EL (cell line): ENCODE results near the gene BDH1.
"Not testable (repeated sequence)": the region's sequence is repeated elsewhere in the genome, so short reads cannot be mapped to it uniquely, and the experiment has no call there.

ENCODE experiments used
- DNase-seq: peaks from one replicate; pipeline ENCODE4 v3.0.0-alpha.2; 2016

BDH1 gene

DNA sequence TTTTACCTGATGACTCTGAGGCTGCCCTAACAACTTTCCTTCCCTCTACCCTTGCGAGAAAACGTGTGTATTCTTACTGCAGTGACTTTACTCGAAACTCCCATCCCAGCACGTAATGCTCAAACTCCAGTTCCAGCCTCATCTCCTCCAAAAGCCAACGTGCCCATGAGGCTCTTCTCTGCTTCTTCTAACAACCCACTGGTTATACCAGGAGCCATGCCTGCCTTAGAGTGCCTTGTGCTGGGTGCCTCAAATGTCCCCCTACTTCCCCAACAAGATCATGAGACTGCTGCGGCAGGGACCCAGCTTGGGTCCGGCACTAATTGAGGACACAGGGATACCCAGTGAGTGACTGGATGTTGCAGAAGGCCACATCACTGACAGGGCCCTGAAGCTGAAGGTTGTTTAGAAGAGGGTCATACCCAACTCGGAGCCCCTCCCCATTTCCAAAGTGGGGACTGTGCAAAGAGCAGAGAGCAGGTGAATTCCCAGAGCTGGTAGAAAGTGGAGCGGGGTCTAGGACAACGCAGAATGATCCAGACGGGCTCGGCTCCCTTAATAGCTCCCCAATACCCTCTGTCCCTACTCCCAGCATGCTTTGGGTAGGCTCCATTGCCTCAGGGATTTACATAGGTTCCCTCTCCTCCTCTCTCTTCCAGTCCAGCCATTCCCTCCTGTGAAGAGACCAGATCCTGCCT, 71.4 kb downstream of the BDH1 start:
- DNase-seq, result no peak

DNA sequence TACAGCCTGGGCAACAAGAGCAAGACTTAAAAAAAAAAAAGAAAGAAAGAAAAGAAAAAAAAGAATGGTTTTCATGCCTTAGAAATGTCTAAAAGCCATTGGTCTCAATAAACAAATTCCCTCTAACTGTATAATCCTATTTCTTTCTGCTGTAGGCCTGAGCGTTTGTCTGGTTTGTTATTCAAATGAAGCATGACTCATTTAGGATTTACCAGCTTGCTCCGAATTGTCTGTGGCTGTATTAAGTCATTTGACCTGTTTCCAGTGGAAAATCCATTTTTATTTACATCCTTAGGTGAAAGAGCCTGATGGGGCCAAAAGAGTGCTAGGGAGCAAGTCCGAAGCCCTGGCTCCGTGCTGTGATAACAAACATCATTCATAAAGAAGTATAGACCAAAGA, 73.8 kb downstream of the BDH1 start:
- peak; percentile 45 for DNase-seq

DNA sequence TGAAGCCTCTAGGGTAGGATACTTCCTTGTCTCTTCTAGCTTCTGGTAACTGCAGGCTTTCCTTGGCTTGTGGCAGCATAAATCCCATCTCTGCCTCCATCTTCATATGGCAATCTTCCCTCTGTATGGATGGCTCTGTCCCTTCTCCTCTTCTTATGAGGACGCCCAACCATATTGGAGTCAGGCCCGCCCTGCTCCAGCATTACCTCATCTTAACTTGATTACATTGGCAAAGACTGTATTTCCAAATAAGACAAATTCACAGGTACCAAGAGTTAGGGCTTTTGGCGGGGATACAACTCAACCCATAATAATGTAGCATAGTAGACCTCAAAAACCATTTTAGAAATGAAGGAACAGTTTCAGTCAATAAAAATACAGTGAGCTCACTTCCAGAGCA, 75.4 kb downstream of the BDH1 start:
- no peak for DNase-seq

DNA sequence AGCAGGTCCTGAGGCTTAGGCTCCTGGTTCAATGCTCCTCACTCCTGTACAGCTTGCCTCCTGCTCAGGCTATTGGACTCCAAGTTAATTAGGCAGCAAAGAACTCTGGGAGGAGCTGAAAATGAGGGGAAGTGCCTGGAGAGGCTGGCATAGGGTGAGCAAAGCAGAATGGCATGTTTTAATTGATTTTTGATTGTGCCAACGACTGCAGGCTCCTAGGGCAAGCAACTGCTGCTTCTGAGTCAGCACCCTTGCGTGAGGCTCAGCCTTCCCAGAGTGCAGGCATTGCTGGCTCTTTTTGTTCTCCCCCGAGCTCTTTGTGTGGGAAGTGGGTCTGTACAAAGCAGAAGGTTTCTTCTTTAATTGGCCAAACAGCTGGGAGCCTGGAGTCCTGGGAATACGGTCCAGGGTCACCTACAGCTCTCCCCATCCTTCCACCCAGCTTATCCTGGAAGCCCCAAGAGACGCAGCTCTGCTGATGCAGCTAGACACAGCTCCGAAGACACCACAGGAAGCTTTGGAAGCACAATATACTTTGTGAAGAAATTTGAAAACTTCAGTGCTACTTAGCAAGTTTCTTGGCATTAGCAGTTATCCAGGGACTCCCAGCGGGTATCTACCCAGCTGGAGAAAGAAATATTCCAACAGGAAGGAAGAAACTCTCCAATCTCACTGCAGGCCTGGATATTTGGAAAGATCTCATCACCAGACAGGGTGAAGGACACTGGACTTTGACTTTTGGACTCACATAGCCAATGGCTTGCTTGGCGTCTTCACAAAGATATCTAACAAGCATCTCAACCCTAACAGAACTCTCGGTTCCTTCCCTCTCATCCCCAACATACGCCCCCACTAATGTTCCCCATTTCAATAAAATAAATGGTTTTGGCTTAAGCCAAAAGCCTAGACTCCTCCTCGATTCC, 76.8 kb downstream of the BDH1 start:
- peak; percentile 84 for DNase-seq

DNA sequence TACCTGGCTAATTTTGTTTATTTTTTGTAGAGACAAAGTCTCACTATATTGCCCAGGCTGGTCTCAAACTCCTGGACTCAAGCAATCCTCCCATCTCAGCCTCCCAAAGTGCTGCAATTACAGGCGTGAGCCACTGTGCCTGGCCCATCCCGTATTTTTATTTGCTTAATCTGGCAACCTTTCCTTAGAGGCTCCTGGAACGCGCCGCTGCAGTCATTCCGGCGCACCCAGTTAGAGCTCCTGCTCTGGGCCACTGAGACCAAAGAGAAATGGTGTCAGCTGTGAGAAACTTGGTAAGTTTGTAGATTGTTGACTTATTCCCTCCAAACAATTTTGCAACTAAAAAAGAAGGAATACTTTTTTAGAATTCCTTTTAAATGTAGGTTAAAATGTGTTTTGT, 78.0 kb downstream of the BDH1 start:
- not testable (repeated sequence) for DNase-seq

DNA sequence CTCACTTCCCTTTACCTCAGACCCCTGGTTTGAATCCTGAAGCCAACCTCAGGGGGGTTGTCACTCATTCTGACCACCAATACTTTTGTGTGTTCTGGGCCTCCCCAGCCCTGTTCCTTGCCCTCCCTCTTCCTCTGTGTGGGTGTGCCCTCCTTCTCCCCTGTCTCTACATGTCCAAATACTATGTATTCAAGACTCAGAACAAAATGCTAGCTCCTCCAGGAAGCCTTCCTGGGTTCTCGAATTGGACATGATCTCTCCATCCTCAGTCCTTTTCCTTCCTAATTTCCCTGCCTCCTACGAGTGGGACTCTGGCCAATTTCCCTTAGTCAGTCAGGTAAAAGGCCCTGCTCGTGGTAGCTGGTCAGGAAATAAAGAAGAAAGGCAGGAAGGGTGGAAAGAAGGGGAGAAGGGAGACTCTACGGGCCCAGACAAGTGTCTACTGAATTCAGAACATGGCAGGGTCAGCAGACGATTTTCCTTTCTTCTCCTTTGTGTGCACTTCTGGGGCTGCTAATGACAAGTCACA, 79.7 kb downstream of the BDH1 start:
- DNase-seq, result no peak

DNA sequence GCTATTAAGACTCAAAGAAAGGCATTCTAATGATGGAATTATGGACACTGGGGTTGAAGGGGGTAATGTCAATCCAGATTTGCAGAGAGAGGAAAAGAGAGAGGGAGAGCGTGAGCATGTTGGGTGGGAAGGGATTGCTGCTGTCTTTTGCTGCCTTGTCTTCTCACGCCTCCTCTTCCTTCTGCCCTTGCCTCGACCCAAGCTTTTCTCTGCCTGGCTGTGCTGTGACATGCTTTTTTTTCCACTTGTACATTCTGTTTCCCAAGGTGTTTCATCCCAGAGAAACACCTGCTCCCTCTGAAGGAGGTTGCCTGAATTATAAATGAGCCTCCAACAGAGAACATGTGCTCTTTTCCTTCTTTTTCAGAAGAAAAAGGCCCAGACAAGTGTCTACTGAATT, 80.3 kb downstream of the BDH1 start:
- no peak for DNase-seq

DNA sequence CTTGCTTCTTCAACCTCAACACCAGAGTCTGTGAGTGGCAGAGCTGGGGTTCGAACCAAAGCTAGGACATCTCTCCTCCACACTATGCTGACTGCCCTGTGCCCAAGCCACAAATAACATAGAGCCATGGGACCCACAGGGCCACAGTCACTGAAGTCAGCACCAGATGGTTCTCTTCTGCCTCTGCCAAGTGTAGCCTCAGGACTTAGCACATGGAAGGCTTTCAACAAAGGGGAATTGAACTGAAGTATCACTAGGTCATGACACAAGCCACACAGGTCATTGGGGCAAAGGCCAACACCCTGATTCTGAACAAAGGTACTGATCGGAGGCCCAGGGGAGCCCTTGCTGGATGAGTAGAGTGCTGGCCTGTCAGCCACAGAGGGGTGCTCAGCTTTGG, 83.6 kb downstream of the BDH1 start:
- no peak for DNase-seq

DNA sequence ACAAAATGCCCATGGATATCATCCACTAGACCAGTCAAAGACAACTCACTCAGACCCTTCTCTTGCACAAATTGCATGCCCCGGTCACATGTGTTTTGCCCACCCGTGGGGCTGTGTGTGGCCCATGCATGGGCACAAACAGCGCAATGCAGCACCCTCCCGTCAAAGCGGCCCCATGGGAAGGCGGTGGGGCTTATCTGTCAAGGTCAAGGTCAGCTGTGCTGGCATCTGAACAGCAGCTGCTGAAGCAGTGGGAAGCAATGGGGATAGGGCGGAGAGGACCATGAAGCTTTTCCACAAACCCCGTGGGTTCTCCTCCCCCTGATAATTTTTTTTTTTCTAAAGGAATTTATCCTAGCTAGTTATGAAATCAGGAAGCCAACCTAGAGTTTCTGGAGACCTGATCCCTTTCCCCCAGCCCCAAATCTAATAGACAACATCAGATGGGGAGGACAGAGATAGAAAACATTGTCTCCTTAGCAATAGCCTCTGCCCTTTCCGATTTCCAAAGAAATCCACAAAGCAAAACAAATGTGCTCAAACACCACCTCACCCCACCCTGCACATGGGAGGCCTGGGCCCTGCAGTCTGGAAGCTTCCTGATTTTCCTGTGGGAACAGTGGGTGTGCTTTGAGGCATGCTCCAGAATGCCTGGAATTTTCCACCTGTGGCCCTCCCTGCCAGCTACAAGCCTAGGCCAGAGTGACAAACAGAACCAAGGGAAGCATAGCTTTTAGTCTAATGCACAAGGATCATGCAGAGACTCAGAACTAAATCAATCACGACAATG, 84.4 kb downstream of the BDH1 start:
- DNase-seq, result no peak

DNA sequence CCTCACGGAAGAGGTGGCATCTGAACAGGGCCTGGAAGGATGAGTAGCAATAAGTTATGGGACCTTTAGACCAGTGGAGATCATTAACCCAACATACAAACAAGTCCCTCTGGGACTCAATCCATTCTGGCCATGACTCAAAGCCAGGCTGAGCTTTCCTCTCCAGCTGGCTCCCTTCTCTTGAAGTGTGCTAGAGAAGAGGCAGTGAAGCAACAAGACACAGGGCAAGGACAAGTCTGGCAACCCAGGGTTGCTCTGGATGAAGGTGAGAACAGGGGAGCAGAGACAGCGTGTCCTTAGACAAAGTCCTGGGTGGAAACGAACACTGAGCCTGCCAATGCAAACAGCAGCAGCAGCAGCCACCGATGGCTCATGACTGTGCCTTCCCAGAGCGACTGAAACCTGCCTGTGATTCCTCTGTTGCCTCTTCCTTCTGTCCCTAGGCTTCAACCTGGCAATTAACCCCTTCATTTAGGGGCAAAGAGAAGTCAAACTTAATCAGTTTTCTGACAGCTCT, 86.8 kb downstream of the BDH1 start:
- DNase-seq, result no peak

DNA sequence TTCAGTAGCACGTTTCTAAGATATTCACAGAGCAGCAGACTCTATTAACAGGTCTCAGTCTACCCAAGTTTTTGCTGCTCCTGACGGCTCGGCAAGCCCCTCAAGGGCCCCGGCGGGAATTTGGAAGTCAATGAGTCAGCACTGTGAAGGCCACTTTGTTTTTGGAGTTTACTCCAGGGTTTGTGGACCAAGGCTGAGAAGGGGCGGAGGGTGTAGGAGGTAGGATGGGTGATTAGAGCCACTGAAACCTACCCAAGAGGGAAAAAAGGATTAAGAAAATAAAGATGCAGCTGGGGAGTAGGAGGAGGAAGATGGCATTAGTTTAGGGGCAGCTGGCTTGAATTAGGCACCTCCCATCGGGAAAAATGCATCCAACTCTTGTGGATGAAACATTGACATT, 87.6 kb downstream of the BDH1 start:
- no peak for DNase-seq

DNA sequence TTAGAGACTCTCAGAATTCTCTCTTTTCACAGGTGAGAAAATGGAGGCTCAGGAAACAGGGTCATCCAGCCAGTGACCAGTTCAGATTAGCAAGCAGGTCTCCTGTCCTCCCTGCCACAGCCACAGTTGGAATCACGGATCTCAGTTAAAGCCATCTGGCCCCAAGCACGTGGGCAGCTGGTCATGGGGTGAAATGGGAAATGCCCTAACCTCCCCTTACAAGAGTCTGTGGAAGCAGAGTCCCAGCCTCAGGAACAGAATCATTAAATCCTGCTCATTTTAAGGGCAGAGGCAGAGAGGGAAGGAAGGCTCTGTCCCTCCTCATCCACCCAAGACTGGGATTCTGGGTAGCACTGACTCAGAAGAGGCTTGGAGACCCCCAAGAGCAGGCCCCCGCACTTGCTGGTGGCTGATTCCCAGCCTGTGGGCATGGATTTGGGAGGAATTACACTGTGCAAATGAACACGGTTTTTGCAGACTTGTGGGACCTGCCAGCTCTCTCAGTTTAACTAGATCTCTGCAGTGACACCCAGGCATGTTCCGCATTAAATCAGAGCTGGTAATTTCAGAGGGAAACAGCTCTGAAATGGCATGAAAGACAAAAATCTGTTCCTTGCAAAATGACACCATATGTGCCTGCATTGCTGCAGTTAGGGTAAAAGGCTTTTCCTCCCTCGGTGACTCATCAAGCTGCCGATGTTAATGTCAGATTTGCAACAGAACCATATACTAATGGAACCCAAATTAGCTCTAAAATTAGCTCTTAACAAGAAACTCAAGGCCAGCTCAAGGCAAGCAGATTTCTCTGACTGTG, 89.0 kb downstream of the BDH1 start:
- DNase-seq, result peak; percentile 78

DNA sequence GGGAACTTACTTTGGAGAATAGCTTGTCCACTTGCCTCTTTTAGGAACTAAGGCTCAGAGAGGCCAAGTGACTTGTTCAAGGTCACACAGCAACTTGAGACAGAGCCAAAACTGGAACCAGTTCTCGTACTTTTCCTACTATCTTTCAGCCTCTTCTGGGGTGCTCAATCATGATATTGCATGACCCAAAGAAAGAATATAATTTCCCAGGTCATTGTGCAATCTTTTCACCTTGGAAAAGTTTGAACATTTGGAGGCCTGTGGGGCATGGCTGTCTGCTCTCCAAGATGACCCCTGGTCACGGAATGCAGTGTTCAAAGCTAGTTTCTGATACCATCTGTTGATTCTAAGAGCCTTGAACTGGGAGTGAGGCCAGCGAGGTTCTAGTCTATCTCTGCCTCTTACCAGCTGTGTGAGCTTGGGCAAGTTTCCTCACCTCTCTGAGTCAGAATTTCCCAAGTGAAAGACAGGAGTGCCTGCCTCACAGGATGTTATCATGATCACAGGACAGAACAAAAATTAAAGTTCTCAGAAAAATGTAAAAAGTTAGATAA, 89.7 kb downstream of the BDH1 start:
- peak; percentile 69 for DNase-seq

DNA sequence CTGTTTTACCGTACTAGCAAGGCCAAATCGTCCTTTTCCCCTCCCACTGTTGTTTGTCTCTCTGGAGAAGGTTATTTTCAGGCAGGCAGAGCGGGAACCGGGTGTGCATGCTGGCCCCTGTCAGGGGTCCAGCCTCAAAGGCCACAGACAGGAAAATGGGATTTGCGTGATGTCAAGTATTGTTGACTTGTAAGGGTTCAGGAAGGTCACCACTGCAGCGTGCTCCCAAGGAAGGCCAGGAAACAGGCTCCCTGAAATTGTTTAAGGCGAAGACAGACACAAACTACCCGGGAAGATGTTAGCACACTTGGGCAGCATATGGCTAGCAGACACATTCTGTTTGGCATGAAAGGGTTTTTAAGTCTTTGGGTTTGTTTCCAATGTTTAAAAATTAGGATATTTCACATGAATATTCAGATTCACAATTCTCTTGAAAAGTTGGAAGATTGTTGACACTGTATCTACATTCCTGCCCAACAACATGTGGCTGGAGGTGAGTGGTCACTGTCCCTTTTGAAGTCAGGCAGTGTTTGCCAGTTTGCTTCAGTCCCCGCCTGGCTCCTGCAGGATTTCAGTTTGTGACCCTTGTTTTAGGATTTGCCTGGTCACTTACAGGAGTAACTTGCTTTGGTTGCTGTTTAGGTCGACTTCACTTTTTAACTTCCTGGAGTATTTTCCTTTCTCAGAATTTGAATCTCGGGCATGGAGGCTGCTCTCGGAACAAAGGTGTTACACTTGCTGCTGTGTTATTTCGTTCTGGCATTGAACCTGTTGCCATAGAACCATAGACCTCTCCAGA, 90.4 kb downstream of the BDH1 start:
- DNase-seq, result no peak

DNA sequence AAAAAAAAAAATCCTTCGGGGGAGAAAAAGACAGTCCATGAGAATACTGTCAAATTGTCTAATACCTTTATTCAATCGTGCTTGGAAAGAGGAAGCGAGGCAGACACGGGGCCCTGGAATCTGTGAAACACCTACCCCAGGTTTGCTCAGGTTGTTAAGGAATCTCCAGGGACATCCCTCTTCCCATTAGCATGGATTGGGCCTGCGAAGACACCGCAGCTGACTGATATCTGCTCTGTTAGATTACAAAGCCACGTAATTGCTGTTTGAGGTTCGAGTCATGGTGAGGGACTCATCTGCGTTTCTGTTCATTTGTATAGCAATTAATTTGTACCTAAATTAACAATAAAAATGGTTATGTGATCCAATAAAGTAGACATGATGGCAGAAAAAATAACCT, 91.0 kb downstream of the BDH1 start:
- no peak for DNase-seq

DNA sequence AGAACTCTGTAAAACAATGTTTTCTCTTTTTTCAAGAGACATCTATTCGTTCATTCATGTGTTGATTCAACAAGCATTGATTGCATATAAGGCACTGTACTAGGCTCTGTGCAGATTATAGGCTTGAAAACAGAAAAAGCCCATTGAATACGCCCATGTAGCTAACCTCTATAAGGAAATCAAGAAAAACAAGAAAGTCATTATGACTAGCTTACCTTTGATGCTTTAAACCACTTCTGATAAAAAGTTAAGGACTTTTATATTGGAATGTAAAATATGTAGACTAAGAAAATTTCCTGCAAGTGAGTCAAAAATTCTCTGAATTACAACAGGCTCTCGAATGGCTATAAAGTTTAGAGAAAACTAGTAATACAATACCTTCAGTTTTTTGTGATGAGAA, 92.5 kb downstream of the BDH1 start:
- peak; percentile 68 for DNase-seq

DNA sequence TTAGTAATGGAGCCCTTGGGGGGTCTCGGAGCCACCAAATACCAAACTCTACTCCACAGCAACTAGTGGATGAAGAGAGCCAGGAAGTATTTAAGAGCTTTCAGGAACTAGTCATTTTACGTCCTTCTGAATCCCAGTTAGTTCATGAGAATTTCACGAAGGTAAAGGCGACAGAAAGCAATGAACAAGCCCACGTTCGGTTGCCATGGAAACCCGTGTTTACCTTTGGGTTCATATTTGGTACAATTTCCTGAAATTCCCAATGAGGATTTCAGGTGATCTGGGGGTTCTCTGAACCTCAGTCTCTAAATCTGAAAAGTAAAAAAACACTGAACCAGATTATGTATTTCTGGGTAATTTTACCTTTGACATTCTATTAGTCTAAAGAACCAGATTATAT, 93.0 kb downstream of the BDH1 start:
- DNase-seq, result no peak

DNA sequence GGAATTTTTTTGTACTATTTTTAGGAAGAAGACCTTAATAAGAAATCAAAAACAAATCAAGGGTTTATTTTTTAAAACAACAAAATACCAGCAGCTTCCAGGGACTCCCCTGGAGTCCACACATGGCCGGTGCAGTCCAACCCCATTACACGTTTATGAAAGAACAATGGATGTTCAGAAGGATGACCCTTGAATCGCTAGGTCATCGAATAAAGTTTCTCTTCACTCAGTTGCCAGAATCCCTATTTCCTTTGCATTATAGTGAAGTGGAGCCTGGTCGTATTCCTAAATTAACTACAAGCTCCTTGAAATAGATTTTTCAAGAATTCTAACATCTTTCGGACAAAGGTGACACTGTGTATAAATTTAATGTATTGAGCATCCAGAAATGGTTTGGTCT, 95.1 kb downstream of the BDH1 start:
- no peak for DNase-seq

DNA sequence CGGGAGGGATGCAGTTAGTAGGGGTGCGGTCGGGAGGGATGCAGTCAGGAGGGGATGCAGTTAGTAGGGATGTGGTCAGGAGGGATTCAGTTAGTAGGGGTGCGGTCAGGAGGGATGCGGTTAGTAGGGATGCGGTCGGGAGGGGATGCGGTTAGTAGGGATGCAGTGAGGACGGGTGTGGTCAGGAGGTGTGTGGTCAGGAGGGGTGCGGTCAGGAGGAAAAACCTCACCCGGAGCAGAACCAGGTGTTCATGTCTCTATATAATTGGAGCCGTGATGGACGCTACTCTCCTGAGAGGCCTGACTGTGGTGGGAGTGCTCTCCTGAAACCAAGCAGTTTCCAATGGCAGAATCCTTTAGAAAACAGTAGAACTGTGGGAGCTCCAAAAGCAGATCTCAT, 95.8 kb downstream of the BDH1 start:
- DNase-seq, result no peak
